GM21723 (cell line): ENCODE results near the gene VSIG4.
"Not testable (repeated sequence)": the region's sequence is repeated elsewhere in the genome, so short reads cannot be mapped to it uniquely, and the experiment has no call there.

Experiments
- ATAC-seq: cut with Tn5 transposase; IDR thresholded peaks from one replicate; pipeline ENCODE4 v1.9.1; 2021; ENCODE audit warnings: mild to moderate bottlenecking, moderate library complexity; ENCODE audit not compliant: unreplicated experiment

Gene VSIG4

GRCh38 chrX:65985922-65986588, 53.8 kb downstream of the VSIG4 start:
- peak; percentile 93 for ATAC-seq

- ATAC-seq: no peak
These were observed 54.7 kb downstream of the VSIG4 start for GRCh38 chrX:65985211-65985610.

- not testable (repeated sequence) for ATAC-seq
These were observed 62.7 kb downstream of the VSIG4 start for GRCh38 chrX:65977161-65977560.

- no peak for ATAC-seq
These were observed 63.7 kb downstream of the VSIG4 start for GRCh38 chrX:65976161-65976560.

- not testable (repeated sequence) for ATAC-seq
These were observed 64.6 kb downstream of the VSIG4 start for GRCh38 chrX:65975161-65975751.
